GM12891 (cell line): Measurements from ENCODE around the gene SECISBP2.
A peak's percentile ranks its signal among the peaks of the same experiment; 100 is the strongest.

Experiments
- DNase-seq: peaks from one replicate; pipeline ENCODE4 v3.0.0; 2011; ENCODE audit warnings: low spot score; ENCODE audit not compliant: insufficient read length
- FAIRE-seq: peaks from 2 replicates; lab custom pipeline; 2011; peaks lifted over from hg19 to GRCh38; lab: Jason Lieb, UNC
- PAX5 ChIP-seq: IDR thresholded peaks from 2 replicates; pipeline ENCODE4 v1.6.1; 2011; ENCODE audit warnings: low read length, moderate library complexity, mild to moderate bottlenecking; ENCODE audit not compliant: insufficient read depth, severe bottlenecking
- POLR2A ChIP-seq: IDR thresholded peaks from 2 replicates; pipeline ENCODE4 v1.6.1; 2011; ENCODE audit warnings: low read depth, low read length, control low read depth
- POLR2AphosphoS5 ChIP-seq: IDR thresholded peaks from 2 replicates; pipeline ENCODE4 v1.6.1; 2011; ENCODE audit warnings: low read depth, low read length, control low read depth
- POU2F2 ChIP-seq: IDR thresholded peaks from 2 replicates; pipeline ENCODE4 v1.6.1; 2011; ENCODE audit warnings: low read depth, mild to moderate bottlenecking, control low read depth, low read length, moderate library complexity
- SPI1 ChIP-seq: IDR thresholded peaks from 2 replicates; pipeline ENCODE4 v1.6.1; 2011; ENCODE audit warnings: low read depth, low read length, control low read depth
- TAF1 ChIP-seq: IDR thresholded peaks from 2 replicates; pipeline ENCODE4 v1.6.1; 2011; ENCODE audit warnings: low read depth, low read length, control low read depth

Gene SECISBP2

GRCh38 chr9:89362647-89363310 lies 44.5 kb downstream of the SECISBP2 start:
- TF ChIP-seq SPI1 (no peak), POLR2AphosphoS5 (no peak), TAF1 (no peak), PAX5 (no peak), POLR2A (no peak), POU2F2 (no peak)

GRCh38 chr9:89363311-89363670 lies 45.0 kb downstream of the SECISBP2 start:
- no peak for DNase-seq
- TF ChIP-seq POLR2AphosphoS5 (no peak), POLR2A (no peak), SPI1 (no peak), POU2F2 (no peak), TAF1 (no peak), PAX5 (no peak)
- FAIRE-seq: no peak

More at GRCh38 chr9:89362647-89363310, 44.5 kb downstream of the SECISBP2 start:
- DNase-seq (no peak), FAIRE-seq (no peak)

- no peak for DNase-seq
- TF ChIP-seq POLR2AphosphoS5 (0 out of 2 replicates have a peak, but pooled peaks have one; percentile 21), POLR2A (0 out of 2 replicates have a peak, but pooled peaks have one; percentile 15), TAF1 (no peak), POU2F2 (no peak), SPI1 (no peak), PAX5 (no peak)
- no peak for FAIRE-seq
Observed at GRCh38 chr9:89363921-89364665, 45.8 kb downstream of the SECISBP2 start.

GRCh38 chr9:89364666-89365531 lies 46.6 kb downstream of the SECISBP2 start:
- FAIRE-seq (no peak), DNase-seq (no peak)
- TF ChIP-seq POLR2AphosphoS5: peak; percentile 18; the same call in 1 of the 2 replicates
- no peak for TF ChIP-seq PAX5

- TF ChIP-seq TAF1 (no peak), SPI1 (no peak), PAX5 (no peak), POLR2AphosphoS5 (no peak; the same call in 1 of the 2 replicates), POLR2A (0 out of 2 replicates have a peak, but pooled peaks have one; percentile 2), POU2F2 (no peak)
- no peak for FAIRE-seq
- no peak for DNase-seq
Observed at GRCh38 chr9:89365532-89365912, 47.2 kb downstream of the SECISBP2 start.

GRCh38 chr9:89366711-89367110 lies 48.4 kb downstream of the SECISBP2 start:
- TF ChIP-seq PAX5 (no peak), POU2F2 (no peak), POLR2A (no peak), POLR2AphosphoS5 (no peak), SPI1 (no peak), TAF1 (no peak)
- FAIRE-seq (no peak), DNase-seq (no peak)

GRCh38 chr9:89367281-89367680 lies 49.0 kb downstream of the SECISBP2 start:
- DNase-seq (no peak), FAIRE-seq (no peak)
- TF ChIP-seq PAX5 (no peak), POLR2A (no peak), POLR2AphosphoS5 (no peak), POU2F2 (no peak), SPI1 (no peak), TAF1 (no peak)

GRCh38 chr9:89367726-89368437 lies 49.6 kb downstream of the SECISBP2 start:
- no peak for DNase-seq
- FAIRE-seq: no peak
- TF ChIP-seq SPI1 (no peak), PAX5 (no peak)

GRCh38 chr9:89368550-89368949 lies 50.2 kb downstream of the SECISBP2 start:
- DNase-seq: no peak
- no peak for FAIRE-seq
- no peak for TF ChIP-seq PAX5
